Adrenal gland (tissue), 12 donors: ENCODE measurements around the gene RNF222. TPM values are rescaled to one million over a fixed set of nuclear protein-coding genes. Genes with fewer than 3 reads are reported as not detected.
"Not testable (repeated sequence)": the region's sequence is repeated elsewhere in the genome, so short reads cannot be mapped to it uniquely, and the experiment has no call there.

Experiments
- DNase-seq, 7 donors: peaks; one replicate each; pipeline ENCODE4 v3.0.0-alpha.2; 2019 to 2020
- H3K27ac ChIP-seq, 5 donors: fragments of 200-600 bp; sonication (generic) in 4 of 5; 1 replicate in 3 of 5; 2 replicates in 2 of 5; pipeline versions ENCODE4 v1.5.1 to v1.8.0; 2016 to 2020; ENCODE audit warnings: mild to moderate bottlenecking in 1 of 5
- H3K27me3 ChIP-seq: fragments of 200-600 bp; 2 replicates; pipeline ENCODE4 v1.8.0; 2021
- H3K36me3 ChIP-seq, 2 donors: fragments of 200-600 bp; replicated peaks in 1 of 2; 1 replicate in 1 of 2; 2 replicates in 1 of 2; pipeline versions ENCODE4 v1.5.1 to v1.8.0; 2018 to 2022
- H3K4me1 ChIP-seq, 2 donors: fragments of 200-600 bp; replicated peaks in 1 of 2; 1 replicate in 1 of 2; 2 replicates in 1 of 2; pipeline versions ENCODE4 v1.5.1 to v1.8.0; 2018 to 2021
- H3K4me3 ChIP-seq, 4 donors: fragments of 200-600 bp; sonication (generic) in 3 of 4; one replicate each; pipeline ENCODE4 v1.5.1; 2016 to 2018
- H3K9me3 ChIP-seq, 3 donors: fragments of 200-600 bp; sonication (generic) in 1 of 3; replicated peaks in 1 of 3; 1 replicate in 2 of 3; 2 replicates in 1 of 3; pipeline versions ENCODE4 v1.5.1 to v1.8.0; 2016 to 2021
- POLR2A ChIP-seq, 2 donors: fragments of 450-650 bp; IDR thresholded peaks; one replicate each; pipeline ENCODE4 v1.6.1; 2017; ENCODE audit warnings: antibody characterized with exemption in 2 of 2, mild to moderate bottlenecking in 2 of 2, moderate library complexity in 1 of 2
- WGBS, 4 donors: extraction: QIAGEN DNeasy Blood & Tissue Kit in 2 of 4; methylation state at CpG; one replicate each; pipeline versions ENCODE4 v1.1.5 to v1.1.7; 2013 to 2017; 5-methylcytosine and 5-hydroxymethylcytosine counted together
- intact Hi-C, 2 donors: fragments of 100-400 bp; cut with DNase I; formaldehyde crosslinking; loops; one replicate each; pipeline versions ENCODE4 v1.14.1 to v1.15.0; 2022 to 2023
- polyA plus RNA-seq, 3 donors: library from polyadenylated mRNA; stranded (reverse); fragments of 200-250 nt in 2 of 3; fragments of 350-450 nt in 1 of 3; fragmentation: Illumina TruSeq in 1 of 3; extraction: RNeasy Lipid Tissue Mini Kit (QIAGEN cat#74804) in 1 of 3; gene quantifications; one replicate each; pipeline ENCODE4 v1.2.3, GENCODE V29; 2013 to 2014
- total RNA-seq, 9 donors: library from RNA; depleted of rRNA in 4 of 9; stranded (reverse); fragments of >200 nt in 4 of 9; fragments of 120-200 nt in 1 of 9; fragmentation: NEBNext Ultra II Directional in 1 of 9; extraction: Animal tissue kit (Norgen Biotek cat#: 25700) in 1 of 9; gene quantifications; one replicate each; pipeline versions ENCODE4 v1.1.0 to v1.2.4, GENCODE V29; 2013 to 2023
- TF ChIP-seq, protein P1 (sequence below), 6 experiments: fragments of 450-650 bp in 4 of 6; fragments of 200-600 bp in 2 of 6; sonication (generic) in 1 of 6; IDR thresholded peaks; 1 replicate in 5 of 6; 2 replicates in 1 of 6; pipeline versions ENCODE4 v1.5.1 to v1.8.0; 2016 to 2021; ENCODE audit warnings: antibody characterized with exemption in 6 of 6, mild to moderate bottlenecking in 2 of 6, moderate library complexity in 1 of 6
- donor health status: healthy with polysubstance abuse.
- donor health status: Bipolar disorder and iron deficiency.
- donor health status: DM: yes; HTN: yes; CAD: no.
- donor health status: DM: no; HTN: no; CAD: no.
- donor health status: DM: no; HTN: no; CAD: no.
- donor health status: DM: yes; HTN: yes; CAD: no.

Gene RNF222
- total and polyA plus RNA-seq, 12 donors, result not detected

DNA sequence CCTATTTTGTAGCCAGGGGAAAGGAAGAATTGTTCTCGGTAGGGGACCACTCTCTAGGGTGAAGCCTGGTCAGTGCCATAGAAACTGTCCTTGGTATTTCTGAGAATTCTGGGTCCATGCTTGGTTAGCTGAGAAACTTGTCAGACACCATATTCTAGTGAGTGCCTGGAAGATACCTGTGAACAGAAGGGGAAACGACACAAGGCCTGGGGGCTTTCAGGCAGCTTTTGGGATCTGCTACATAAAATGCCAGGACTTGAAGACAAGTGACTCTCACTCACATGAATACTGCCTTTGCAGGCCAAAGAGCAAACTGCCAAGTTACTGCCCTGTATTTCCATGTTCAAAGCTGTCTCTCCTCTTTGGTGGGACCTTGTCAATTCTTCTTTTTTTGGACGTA is 39.7 kb downstream of the RNF222 start:
- DNase-seq, result no peak
- intact Hi-C loops, result no loop called here
- TF ChIP-seq, protein P1, sequence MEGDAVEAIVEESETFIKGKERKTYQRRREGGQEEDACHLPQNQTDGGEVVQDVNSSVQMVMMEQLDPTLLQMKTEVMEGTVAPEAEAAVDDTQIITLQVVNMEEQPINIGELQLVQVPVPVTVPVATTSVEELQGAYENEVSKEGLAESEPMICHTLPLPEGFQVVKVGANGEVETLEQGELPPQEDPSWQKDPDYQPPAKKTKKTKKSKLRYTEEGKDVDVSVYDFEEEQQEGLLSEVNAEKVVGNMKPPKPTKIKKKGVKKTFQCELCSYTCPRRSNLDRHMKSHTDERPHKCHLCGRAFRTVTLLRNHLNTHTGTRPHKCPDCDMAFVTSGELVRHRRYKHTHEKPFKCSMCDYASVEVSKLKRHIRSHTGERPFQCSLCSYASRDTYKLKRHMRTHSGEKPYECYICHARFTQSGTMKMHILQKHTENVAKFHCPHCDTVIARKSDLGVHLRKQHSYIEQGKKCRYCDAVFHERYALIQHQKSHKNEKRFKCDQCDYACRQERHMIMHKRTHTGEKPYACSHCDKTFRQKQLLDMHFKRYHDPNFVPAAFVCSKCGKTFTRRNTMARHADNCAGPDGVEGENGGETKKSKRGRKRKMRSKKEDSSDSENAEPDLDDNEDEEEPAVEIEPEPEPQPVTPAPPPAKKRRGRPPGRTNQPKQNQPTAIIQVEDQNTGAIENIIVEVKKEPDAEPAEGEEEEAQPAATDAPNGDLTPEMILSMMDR (IDR thresholded peaks at IDR 0.05), result no peak
- TF ChIP-seq POLR2A (IDR thresholded peaks at IDR 0.05), result no peak
- Histone ChIP-seq H3K27ac (no peak overlapping the region), H3K36me3 (no peaks in the 10 kb centered on the region), H3K9me3 (no peaks in the 10 kb centered on the region), H3K4me3 (no peak overlapping the region), H3K4me1 (no peaks in the 10 kb centered on the region), H3K27me3 (no peaks in the 10 kb centered on the region)
- 92 to 97% (median 95%) methylated on average over 3 of the region's 3 CpGs for WGBS, 4 donors

DNA sequence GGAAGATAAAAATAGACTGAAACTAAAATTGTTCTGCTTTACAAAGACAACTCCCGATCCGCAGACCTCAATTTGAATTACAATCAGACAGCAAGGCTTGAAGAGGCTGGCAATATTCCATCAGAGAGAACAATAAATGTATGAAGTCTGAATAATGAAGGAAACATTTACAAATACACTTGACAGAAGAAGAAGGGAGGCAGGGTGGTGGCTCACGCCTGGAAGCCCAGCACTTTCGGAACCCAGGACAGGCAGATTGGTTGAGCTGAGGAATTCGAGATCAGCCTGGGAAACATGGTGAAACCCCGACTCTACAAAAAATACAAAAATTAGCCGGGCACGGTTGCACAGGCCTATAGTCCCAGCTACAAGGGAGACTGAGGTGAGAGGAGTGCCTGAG is 43.4 kb downstream of the RNF222 start:
- no peak for DNase-seq
- TF ChIP-seq, protein P1 (IDR thresholded peaks at IDR 0.05), result no peak
- no peak for TF ChIP-seq POLR2A (IDR thresholded peaks at IDR 0.05)
- WGBS, 4 donors, result 64 to 72% (median 70%) methylated on average over 8 of the region's 8 CpGs
- Histone ChIP-seq H3K4me3 (no peak overlapping the region), H3K27ac (no peak overlapping the region), H3K4me1 (no peaks in the 10 kb centered on the region), H3K27me3 (no peaks in the 10 kb centered on the region), H3K9me3 (no peaks in the 10 kb centered on the region), H3K36me3 (no peaks in the 10 kb centered on the region)
- intact Hi-C loops, result no loop called here

DNA sequence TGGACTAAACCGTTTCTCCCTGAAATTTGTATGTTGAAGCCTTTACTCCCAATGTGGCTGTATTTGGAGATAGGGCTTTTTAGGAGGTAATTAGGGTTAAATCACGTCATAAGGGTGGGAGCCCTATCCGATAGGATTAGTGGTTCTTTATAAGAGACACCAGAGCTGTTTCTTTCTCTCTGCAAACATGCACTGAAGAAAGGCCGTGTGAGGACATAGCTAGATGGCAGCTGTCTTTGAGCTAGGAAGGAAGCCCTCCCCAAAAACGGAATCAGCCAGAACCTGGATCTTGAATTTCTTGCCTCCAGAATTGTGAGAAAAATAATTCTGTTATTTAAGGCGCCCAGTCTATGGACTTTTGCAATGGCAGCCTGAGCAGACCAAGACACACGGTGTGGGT is 43.9 kb downstream of the RNF222 start:
- 71 to 77% (median 75%) methylated on average over 7 of the region's 7 CpGs for WGBS, 4 donors
- Histone ChIP-seq H3K4me3 (no peak overlapping the region), H3K27ac (no peak overlapping the region), H3K27me3 (no peaks in the 10 kb centered on the region), H3K36me3 (no peaks in the 10 kb centered on the region), H3K4me1 (no peaks in the 10 kb centered on the region), H3K9me3 (no peaks in the 10 kb centered on the region)
- intact Hi-C loops, result no loop called here
- DNase-seq, result no peak
- TF ChIP-seq, protein P1 (IDR thresholded peaks at IDR 0.05), result no peak
- TF ChIP-seq POLR2A (IDR thresholded peaks at IDR 0.05), result no peak

DNA sequence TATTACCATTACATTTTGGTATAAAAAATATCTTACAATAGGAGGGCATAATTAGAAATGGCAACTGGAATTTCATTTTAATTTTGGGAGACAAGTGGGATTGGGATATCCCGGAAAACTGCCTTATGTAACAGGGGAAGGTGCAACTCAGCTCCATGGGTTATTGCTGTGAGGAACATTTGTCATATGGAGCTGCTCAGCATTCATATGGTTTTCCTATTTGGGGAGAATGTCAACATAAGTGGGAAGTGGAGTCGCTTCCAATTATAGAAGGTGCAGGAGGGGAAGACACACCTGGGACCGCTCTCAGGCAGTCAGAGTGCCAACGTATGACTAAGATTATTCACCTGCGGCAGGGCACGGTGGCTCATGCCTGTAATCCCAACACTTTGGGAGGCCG is 47.3 kb downstream of the RNF222 start:
- no peaks in the 10 kb centered on the region for H3K9me3 ChIP-seq
- H3K4me3 ChIP-seq, result no peak overlapping the region
- intact Hi-C loops, result no loop called here
- no peaks in the 10 kb centered on the region for H3K36me3 ChIP-seq
- TF ChIP-seq POLR2A (IDR thresholded peaks at IDR 0.05), result no peak
- TF ChIP-seq, protein P1 (IDR thresholded peaks at IDR 0.05), result no peak
- no peaks in the 10 kb centered on the region for H3K27me3 ChIP-seq
- no peaks in the 10 kb centered on the region for H3K4me1 ChIP-seq
- DNase-seq, result no peak
- 76 to 85% (median 79%) methylated on average over 7 of the region's 7 CpGs for WGBS, 4 donors
- H3K27ac ChIP-seq, result no peak overlapping the region

DNA sequence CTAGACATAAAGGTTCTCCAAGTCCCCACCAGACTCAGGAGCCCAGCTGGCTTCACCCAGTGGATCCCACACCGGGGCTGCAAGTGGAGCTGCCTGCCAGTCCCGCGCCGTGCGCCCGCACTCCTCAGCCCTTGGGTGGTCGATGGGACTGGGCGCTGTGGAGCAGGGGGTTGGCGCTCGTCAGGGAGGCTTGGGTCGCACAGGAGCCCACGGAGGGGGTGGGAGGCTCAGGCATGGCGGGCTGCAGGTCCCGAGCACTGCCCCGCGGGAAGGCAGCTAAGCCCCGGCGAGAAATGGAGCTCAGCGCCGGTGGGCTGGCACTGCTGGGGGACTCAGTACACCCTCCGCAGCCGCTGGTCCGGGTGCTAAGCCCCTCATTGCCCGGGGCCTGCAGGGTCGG is 50.6 kb downstream of the RNF222 start:
- 40 to 82% (median 58%) methylated on average over 1 to 24 of the region's 25 CpGs for whole genome bisulfite sequencing, 4 donors
- H3K36me3 ChIP-seq, H3K4me3 ChIP-seq, H3K9me3 ChIP-seq, H3K27me3 ChIP-seq, DNase-seq, H3K27ac ChIP-seq, H3K4me1 ChIP-seq, intact Hi-C loops: not testable (repeated sequence)
